Colonic mucosa (tissue), 4 donors: ENCODE data around the gene TMEM138. TPM values are rescaled to one million over a fixed set of nuclear protein-coding genes. Genes with fewer than 3 reads are reported as not detected.

Experiments
- DNase-seq: peaks from one replicate; pipeline ENCODE4 v3.0.0-alpha.2; 2020
- H3K27ac ChIP-seq: fragments of 200-600 bp; one replicate; pipeline ENCODE4 v1.8.0; 2021
- H3K27me3 ChIP-seq: fragments of 200-600 bp; one replicate; pipeline ENCODE4 v1.8.0; 2021
- H3K36me3 ChIP-seq: fragments of 200-600 bp; one replicate; pipeline ENCODE4 v1.8.0; 2021
- H3K4me1 ChIP-seq: fragments of 200-600 bp; one replicate; pipeline ENCODE4 v1.8.0; 2021; ENCODE audit warnings: mild to moderate bottlenecking
- H3K4me3 ChIP-seq: fragments of 200-600 bp; one replicate; pipeline ENCODE4 v1.8.0; 2021
- H3K9ac ChIP-seq, 2 donors: one replicate each; pipeline ENCODE4 v1.7.0; 2013; ENCODE audit warnings: control low read depth in 2 of 2, low read depth in 2 of 2, low read length in 2 of 2
- H3K9me3 ChIP-seq: fragments of 200-600 bp; one replicate; pipeline ENCODE4 v1.8.0; 2021
- intact Hi-C: fragments of 100-400 bp; cut with DNase I; formaldehyde crosslinking; loops from one replicate; pipeline ENCODE4 v1.14.1; 2022
- total RNA-seq, 2 donors: library from RNA; stranded (reverse); fragmentation: NEBNext Ultra II Directional in 1 of 2; extraction: Animal tissue kit (Norgen Biotek cat#: 25700) in 1 of 2; gene quantifications; one replicate each; pipeline ENCODE4 v1.2.1, GENCODE V29; 2021
- TF ChIP-seq, protein P1 (sequence below): fragments of 200-600 bp; IDR thresholded peaks from one replicate; pipeline ENCODE4 v1.8.0; 2022; ENCODE audit warnings: antibody characterized with exemption, mild to moderate bottlenecking
- donor health status: healthy.
- donor health status: DM: no; HTN: no; CAD: no.
- donor health status: DM: no; HTN: no; CAD: no.

Gene TMEM138
- total RNA-seq, 2 donors from 2014 or later = 27.4 to 37.7 TPM

DNA sequence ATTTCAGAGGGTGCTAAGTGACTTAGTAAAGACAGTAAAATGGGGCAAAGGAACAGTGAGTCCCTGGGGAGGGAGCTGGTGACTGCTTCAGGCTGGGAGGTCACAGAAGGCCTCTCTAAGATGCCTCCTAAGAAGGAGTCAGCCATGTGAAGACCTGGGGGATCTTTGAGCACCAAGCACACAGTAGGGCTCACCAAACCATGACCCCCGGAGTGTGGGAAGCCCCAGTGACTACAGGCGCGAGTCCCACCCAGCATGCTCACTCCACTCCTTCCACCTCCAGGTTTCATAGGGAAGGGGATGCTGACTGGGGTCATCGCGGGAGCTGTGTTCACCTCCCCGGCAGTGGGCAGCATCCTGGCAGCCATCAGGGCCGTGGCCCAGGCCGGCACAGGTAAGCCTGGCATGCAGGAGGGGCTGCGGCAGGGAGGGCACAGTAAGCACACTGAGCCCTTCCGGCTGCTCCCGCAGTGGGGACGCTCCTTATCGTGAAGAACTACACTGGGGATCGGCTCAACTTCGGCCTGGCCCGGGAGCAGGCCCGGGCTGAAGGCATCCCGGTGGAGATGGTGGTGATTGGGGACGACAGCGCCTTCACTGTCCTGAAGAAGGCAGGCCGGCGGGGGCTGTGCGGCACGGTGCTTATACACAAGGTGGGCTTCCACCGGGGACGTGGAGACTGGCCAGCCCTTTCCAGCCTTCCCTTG, 23.2 kb upstream of the TMEM138 start:
- Histone ChIP-seq H3K9me3 (no peaks in the 10 kb centered on the region), H3K27ac (no peak overlapping the region), H3K4me1 (no peaks in the 10 kb centered on the region), H3K9ac (no peak overlapping the region), H3K4me3 (no peak overlapping the region), H3K36me3 (no peaks in the 10 kb centered on the region), H3K27me3 (no peaks in the 10 kb centered on the region)
- TF ChIP-seq, protein P1, sequence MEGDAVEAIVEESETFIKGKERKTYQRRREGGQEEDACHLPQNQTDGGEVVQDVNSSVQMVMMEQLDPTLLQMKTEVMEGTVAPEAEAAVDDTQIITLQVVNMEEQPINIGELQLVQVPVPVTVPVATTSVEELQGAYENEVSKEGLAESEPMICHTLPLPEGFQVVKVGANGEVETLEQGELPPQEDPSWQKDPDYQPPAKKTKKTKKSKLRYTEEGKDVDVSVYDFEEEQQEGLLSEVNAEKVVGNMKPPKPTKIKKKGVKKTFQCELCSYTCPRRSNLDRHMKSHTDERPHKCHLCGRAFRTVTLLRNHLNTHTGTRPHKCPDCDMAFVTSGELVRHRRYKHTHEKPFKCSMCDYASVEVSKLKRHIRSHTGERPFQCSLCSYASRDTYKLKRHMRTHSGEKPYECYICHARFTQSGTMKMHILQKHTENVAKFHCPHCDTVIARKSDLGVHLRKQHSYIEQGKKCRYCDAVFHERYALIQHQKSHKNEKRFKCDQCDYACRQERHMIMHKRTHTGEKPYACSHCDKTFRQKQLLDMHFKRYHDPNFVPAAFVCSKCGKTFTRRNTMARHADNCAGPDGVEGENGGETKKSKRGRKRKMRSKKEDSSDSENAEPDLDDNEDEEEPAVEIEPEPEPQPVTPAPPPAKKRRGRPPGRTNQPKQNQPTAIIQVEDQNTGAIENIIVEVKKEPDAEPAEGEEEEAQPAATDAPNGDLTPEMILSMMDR = no peak
- no peak for DNase-seq
- intact Hi-C loops = no loop called here

DNA sequence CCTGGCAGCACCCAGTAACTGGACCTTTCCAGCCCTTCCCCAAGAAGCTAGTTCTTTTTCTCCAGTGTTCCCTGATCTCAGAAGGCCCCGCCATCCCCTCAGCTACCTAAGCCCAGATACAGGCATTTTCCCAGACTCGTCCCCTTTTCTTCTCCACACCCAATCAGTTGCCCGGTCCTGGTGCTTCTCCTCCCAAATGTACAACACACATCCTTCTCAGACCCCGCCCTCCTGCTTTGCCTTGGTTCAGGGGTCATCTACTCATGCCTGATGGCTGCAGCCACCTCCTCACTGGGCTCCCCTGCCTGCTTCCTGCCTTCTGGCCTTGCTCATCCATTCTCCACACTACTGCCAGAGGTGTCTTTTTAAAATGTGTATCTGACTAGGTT, 22.7 kb upstream of the TMEM138 start:
- TF ChIP-seq, protein P1 = no peak

DNA sequence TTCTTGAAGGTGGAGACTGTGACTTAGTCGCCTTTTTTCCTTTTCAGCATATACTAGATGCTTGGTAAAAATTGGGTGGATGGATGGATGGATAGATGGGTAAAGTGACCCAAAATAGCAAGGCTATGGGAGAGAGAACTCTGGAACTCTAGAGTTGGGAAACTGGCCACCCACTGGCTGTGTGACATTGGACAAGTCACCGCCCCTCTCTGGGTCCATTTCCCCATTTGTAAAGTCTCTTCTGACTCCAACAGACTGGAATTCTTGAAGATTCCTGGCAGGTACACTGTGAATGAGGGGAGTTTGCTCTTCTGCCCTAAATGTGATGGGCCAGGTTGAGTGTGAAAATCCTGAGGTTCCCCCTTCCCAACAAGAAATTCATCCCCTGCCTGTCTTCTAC, 21.2 kb upstream of the TMEM138 start:
- intact Hi-C loops = no loop called here
- H3K4me3 ChIP-seq = no peak overlapping the region
- H3K27ac ChIP-seq = no peak overlapping the region
- no peaks in the 10 kb centered on the region for H3K36me3 ChIP-seq
- H3K4me1 ChIP-seq = no peaks in the 10 kb centered on the region
- DNase-seq = no peak
- TF ChIP-seq, protein P1 = no peak
- H3K9me3 ChIP-seq = no peaks in the 10 kb centered on the region
- no peak overlapping the region for H3K9ac ChIP-seq
- H3K27me3 ChIP-seq = no peaks in the 10 kb centered on the region

More for the DNA sequence above, 22.7 kb upstream of the TMEM138 start:
- intact Hi-C loops = no loop called here
- H3K36me3 ChIP-seq = no peaks in the 10 kb centered on the region
- no peak overlapping the region for H3K9ac ChIP-seq
- H3K4me1 ChIP-seq = no peaks in the 10 kb centered on the region
- H3K4me3 ChIP-seq = no peak overlapping the region
- H3K27ac ChIP-seq = no peak overlapping the region
- no peak for DNase-seq
- no peaks in the 10 kb centered on the region for H3K27me3 ChIP-seq
- H3K9me3 ChIP-seq = no peaks in the 10 kb centered on the region

DNA sequence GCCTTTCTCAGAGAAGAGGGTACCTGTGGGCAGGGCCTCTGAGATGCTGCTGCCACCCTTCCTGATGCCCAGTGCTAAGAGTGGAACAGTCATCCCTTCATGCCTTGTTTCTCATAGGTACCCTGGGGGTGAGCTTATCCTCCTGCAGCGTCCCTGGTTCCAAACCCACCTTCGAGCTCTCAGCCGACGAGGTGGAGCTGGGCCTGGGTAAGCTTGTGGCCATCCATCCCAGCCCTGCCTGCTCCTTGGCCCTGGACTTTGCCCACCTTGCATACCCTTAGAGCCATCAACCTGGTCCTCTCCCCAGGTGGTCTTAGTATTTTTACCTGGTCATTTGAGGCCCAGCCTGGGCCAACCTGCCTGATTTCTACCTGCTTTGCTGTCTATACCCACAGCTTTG, 20.5 kb upstream of the TMEM138 start:
- intact Hi-C loops = no loop called here
- Histone ChIP-seq H3K27ac (no peak overlapping the region), H3K36me3 (no peaks in the 10 kb centered on the region), H3K9ac (no peak overlapping the region), H3K9me3 (no peaks in the 10 kb centered on the region), H3K4me3 (no peak overlapping the region), H3K4me1 (no peaks in the 10 kb centered on the region), H3K27me3 (no peaks in the 10 kb centered on the region)
- DNase-seq = no peak
- TF ChIP-seq, protein P1 = no peak

DNA sequence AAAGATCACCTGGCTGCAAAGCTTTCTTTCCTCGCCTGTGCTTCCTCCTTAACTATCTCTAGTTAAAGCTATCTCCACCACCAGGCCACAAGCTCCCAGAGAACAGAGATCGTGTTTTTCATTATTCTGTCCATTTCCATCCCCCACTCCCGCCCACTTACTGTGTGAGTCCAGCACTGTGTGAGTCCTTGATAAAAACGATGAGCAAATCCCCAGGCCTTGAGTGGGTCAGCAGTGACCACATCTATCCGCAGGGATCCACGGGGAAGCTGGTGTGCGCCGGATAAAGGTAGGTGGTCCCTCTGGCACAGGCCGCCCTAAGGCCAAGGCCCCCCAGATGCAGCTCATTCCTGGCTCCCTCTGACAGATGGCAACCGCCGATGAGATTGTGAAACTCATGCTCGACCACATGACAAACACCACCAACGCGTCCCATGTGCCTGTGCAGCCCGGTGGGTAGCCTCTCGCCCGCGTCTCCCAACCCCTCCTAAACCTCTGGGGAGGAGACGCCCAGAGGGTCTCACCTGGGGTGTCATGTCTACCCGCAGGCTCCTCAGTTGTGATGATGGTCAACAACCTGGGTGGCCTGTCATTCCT, 19.9 kb upstream of the TMEM138 start:
- Histone ChIP-seq H3K4me1 (no peaks in the 10 kb centered on the region), H3K4me3 (no peak overlapping the region), H3K9ac (no peak overlapping the region), H3K27ac (no peak overlapping the region), H3K36me3 (no peaks in the 10 kb centered on the region), H3K9me3 (no peaks in the 10 kb centered on the region), H3K27me3 (no peaks in the 10 kb centered on the region)
- TF ChIP-seq, protein P1 = no peak
- no peak for DNase-seq
- intact Hi-C loops = no loop called here
